ENCODE measurements around the gene HSD11B1.
A peak's percentile ranks its signal among the peaks of the same experiment; 100 is the strongest.

HSD11B1 gene

DNA sequence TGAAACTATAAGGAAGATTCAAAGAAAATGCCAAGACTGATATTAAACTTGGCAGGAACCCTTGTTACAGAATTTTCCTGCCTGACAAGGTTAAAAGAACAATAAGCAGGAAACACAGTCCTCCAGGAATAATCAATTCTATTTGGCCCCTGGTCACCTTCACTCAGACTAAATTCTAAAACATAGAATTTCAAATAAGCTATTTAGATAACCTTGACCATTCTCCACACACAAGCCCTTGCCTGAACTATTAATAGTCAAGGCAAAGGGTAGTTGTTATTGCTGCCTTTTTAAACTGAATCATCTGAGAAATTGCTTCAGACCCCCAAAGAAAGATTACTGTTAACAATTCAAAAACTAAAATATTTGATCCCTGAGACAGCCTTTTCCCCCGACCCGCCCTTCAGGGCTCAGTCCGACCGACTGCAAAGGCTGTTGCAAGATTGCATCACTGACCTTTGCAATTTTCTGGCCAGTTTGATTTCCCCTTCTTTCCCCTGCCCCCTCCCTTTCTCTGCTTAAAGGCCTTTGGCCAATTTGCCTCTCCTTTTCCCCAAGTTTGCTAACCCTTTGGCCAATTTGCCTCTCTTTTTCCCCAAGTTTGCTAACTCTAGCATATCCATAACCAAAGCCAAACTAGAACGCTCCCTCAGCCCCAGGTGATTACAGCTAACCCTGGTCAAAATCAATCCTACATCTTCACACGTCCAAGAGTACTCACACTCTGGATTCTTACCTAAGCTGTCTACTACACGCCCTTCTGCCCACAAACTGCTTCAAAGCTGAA is 30.8 kb upstream of the HSD11B1 start:
- POLR2A ChIA-PET: no interaction called here
- no peak for DNase-seq (ENCODE audit: low read depth, low spot score)
- no peak for TF ChIP-seq CTCF (IDR thresholded peaks at IDR 0.05; ENCODE audit: insufficient read depth, low read length, missing control alignments)
- CTCF ChIA-PET: interaction anchor here (0.8 to 3.9 kb wide), 8 partner anchors 9 to 104 kb away, joined by 3 to 19 read pairs (median 6); no protein-coding TSS in a partner anchor
- no peak overlapping the region for H3K4me3 ChIP-seq (ENCODE audit: low read depth, low read length)

- no peak for TF ChIP-seq CTCF (IDR thresholded peaks at IDR 0.05; ENCODE audit: insufficient read depth, low read length, missing control alignments)
- peak within 1 kb of the TSS; percentile 58 for H3K4me3 ChIP-seq (ENCODE audit: low read depth, low read length)
- no peak for DNase-seq (ENCODE audit: low read depth, low spot score)
- POLR2A ChIA-PET: no interaction called here
- CTCF ChIA-PET: interaction anchor here (0.9 to 3.9 kb wide), 9 partner anchors 11 to 149 kb away, joined by 3 to 19 read pairs (median 4); no protein-coding TSS in a partner anchor
Observed at GRCh38 chr1:209674957-209675564, 29.6 kb upstream of the HSD11B1 start, which contains the start of gene G0S2. TSS of gene G0S2 (plus strand) at chr1:209675412. CDS start at chr1:209675685, 273 bp downstream.

GRCh38 chr1:209675565-209676154 is 29.0 kb upstream of the HSD11B1 start:
- H3K4me3 ChIP-seq (ENCODE audit: low read depth, low read length): peak overlapping the region; percentile 58
- no peak for TF ChIP-seq CTCF (IDR thresholded peaks at IDR 0.05; ENCODE audit: insufficient read depth, low read length, missing control alignments)
- DNase-seq (ENCODE audit: low read depth, low spot score): no peak
- POLR2A ChIA-PET: interaction anchor here (0.6 kb wide), 1 partner anchor 30 kb away, joined by 3 read pairs; no protein-coding TSS in a partner anchor
- CTCF ChIA-PET: interaction anchor here (1.0 to 3.9 kb wide), 7 partner anchors 13 to 148 kb away, joined by 3 to 19 read pairs (median 6); no protein-coding TSS in a partner anchor

DNA sequence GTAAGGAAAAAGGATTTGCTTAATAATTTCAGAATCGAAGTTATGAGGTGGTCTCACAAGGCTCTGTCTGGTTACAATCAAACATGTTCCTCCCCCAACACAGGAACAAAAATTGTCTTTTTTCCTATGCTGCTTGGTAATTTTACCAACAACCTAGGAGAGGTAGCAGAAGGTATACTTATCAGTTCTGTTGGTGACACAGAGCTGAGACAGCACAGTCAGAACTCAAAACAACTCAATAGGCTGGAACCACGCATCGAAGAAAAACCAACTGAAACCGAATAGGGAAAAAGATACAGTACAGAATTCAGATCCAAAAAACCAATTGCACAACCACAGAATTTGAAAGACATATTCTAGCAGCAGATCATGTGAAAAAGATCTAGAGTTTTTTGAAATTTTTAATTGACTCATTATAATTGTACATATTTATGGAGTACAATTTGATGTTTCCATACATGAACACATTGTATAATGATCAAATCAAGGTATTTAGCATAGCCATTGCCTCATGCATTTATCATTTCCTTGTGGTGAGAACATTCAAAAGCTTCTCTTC is 25.6 kb upstream of the HSD11B1 start:
- ChIA-PET CTCF (no interaction called here), POLR2A (no interaction called here)
- DNase-seq (ENCODE audit: low read depth, low spot score): no peak
- TF ChIP-seq CTCF (IDR thresholded peaks at IDR 0.05; ENCODE audit: insufficient read depth, low read length, missing control alignments): no peak
- no peak overlapping the region for H3K4me3 ChIP-seq (ENCODE audit: low read depth, low read length)

GRCh38 chr1:209685821-209686220 is 18.8 kb upstream of the HSD11B1 start:
- no peak overlapping the region for H3K4me3 ChIP-seq (ENCODE audit: low read depth, low read length)
- POLR2A ChIA-PET: no interaction called here
- DNase-seq (ENCODE audit: low read depth, low spot score): no peak
- no peak for TF ChIP-seq CTCF (IDR thresholded peaks at IDR 0.05; ENCODE audit: insufficient read depth, low read length, missing control alignments)
- CTCF ChIA-PET: interaction anchor here (0.6 to 2.2 kb wide), 5 partner anchors 13 to 120 kb away, joined by 3 to 5 read pairs (median 4); no protein-coding TSS in a partner anchor

Data from AG04449 (cell line).